ENCODE results near the gene FILIP1. TPM values are rescaled to one million over a fixed set of nuclear protein-coding genes. Genes with fewer than 3 reads are reported as not detected.
"Not testable (repeated sequence)": the region's sequence is repeated elsewhere in the genome, so short reads cannot be mapped to it uniquely, and the experiment has no call there.

FILIP1 gene
- total RNA-seq, 1 experiment from 2014 or later, result not detected

DNA sequence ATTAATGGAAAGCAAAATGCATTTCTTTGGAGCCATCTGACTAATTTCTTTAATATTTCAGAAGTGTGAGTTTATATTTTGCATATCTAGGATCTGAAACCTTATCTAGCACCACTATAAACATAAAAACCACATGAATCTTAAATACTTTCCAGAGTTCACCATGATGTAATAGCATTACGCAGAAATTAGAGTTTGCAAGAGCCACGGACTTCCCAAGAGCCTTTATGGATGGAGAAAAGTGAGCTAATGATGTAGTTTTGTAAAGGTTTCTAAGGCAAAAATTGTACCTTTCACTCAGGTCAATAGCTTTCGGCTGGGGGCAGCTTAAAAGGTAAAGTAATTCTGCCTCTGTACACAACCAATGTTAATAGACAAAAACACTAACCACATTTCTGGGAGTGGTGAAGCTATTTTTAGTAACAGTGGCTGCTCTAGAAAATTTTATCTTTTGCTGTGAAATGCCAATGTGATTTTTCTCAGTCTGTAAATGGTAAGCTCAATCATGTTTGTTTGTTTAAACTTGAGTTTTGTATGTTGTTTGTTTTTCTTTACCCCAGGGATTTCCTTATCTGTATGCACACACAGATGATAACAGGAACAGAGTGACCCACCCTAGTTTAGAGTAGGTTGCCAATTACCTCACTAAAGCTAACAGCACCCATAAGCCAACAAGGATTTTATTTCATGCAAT lies 80.5 kb downstream of the FILIP1 start:
- in situ Hi-C loops (cut with HindIII; ENCODE audit: low pct_unique_long_range_greater_than_20kb, low sequenced_read_pairs), result no loop called here
- DNase-seq (ENCODE audit: low read depth, low spot score), result no peak

DNA sequence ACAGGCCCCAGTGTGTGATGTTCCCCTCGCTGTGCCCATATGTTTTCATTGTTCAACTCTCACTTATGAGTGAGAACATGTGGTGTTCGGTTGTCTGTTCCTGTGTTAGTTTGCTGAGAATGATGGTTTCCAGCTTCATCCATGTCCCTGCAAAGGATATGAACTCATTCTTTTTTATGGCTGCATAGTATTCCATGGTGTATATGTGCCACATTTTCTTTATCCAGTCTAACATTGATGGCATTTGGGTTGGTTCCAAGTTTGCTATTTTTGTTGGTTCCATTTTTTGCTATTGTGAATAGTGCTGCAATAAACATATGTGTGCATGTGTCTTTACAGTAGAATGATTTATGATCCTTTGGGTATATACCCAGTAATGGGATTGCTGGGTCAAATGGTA lies 83.0 kb downstream of the FILIP1 start:
- in situ Hi-C loops (cut with HindIII; ENCODE audit: low pct_unique_long_range_greater_than_20kb, low sequenced_read_pairs); DNase-seq (ENCODE audit: low read depth, low spot score): not testable (repeated sequence)

DNA sequence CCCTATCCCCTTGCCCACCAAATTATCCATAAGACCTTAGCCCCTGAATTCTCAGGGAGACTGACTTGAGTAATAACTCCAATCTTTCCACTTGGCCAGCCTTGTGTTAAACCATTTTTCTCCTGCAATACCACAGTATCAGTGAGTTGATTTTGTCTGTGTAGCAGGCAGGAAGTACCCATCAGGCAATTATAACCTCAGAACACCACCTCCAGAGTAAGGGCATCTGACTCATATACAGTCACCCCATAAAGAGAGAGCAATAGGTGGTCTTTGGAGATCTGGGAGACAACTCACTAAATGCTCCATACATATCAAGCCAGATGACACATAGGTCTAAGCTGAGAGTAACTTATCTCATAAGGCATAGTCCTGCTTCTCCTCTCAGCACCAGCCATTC lies 83.7 kb downstream of the FILIP1 start:
- in situ Hi-C loops (cut with HindIII; ENCODE audit: low pct_unique_long_range_greater_than_20kb, low sequenced_read_pairs), result no loop called here
- DNase-seq (ENCODE audit: low read depth, low spot score), result no peak

DNA sequence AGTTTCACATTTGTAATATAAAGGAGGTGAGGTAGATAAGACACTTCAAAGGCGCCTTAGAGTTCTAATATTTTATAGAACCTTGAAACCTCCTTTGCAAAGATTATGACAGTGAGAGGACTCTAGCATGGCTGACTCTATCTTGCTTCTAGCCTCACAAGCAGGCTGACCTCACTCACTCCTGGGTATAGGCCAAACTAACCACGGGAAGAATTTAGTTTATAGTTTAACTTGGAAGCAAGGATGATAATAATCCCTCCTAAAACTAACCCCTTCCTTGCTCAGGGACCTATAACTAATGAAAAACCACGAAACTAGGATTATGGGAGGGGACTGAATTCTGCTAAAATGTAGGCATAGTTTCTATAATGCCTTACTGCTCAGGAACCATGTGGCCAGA lies 84.3 kb downstream of the FILIP1 start:
- no peak for DNase-seq (ENCODE audit: low read depth, low spot score)
- in situ Hi-C loops (cut with HindIII; ENCODE audit: low pct_unique_long_range_greater_than_20kb, low sequenced_read_pairs), result no loop called here

DNA sequence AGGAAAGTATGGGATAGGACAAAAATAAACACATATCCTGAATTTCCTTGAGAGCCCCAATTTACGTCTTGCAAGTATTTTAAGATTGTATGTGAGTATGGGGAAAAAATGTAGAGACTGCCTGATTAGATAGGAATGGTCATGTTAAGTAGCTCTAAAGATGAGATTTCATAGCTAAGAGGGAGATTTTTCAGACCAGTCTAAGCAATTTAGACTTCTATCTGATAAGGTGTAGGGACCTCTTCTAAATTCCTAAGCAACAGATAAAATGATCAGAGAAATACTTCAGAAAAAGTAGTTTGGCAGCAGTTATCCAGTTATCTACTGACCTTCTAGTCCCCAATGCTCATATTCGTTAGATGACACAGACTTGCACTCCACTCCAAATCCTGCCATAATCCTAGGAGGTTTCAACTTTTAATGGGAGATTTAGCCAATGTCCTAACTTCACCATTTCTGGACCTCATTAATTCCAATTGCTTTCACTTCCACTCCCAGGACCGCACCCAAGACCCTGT lies 90.0 kb downstream of the FILIP1 start:
- in situ Hi-C loops (cut with HindIII; ENCODE audit: low pct_unique_long_range_greater_than_20kb, low sequenced_read_pairs), result no loop called here
- no peak for DNase-seq (ENCODE audit: low read depth, low spot score)

DNA sequence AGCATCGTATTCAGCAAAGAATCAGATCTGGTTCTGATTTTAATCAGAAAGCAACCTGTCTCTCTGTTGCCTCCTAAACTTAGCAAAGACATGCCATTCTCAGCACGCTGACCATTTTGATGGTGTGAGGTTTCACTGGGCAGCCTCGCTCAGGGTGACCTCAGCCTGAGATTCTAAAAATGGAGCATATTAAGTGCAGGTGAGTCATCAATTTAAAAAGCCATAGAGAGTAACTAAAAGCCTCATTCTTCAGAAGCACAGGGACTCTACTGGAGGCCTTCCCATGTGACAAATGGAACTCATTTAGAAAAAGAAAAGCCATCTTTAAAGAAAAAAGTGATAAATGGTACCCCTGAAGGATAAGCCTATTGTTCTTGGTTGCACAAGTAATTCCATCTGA lies 91.3 kb downstream of the FILIP1 start:
- in situ Hi-C loops (cut with HindIII; ENCODE audit: low pct_unique_long_range_greater_than_20kb, low sequenced_read_pairs), result no loop called here
- DNase-seq (ENCODE audit: low read depth, low spot score), result peak; percentile 8

DNA sequence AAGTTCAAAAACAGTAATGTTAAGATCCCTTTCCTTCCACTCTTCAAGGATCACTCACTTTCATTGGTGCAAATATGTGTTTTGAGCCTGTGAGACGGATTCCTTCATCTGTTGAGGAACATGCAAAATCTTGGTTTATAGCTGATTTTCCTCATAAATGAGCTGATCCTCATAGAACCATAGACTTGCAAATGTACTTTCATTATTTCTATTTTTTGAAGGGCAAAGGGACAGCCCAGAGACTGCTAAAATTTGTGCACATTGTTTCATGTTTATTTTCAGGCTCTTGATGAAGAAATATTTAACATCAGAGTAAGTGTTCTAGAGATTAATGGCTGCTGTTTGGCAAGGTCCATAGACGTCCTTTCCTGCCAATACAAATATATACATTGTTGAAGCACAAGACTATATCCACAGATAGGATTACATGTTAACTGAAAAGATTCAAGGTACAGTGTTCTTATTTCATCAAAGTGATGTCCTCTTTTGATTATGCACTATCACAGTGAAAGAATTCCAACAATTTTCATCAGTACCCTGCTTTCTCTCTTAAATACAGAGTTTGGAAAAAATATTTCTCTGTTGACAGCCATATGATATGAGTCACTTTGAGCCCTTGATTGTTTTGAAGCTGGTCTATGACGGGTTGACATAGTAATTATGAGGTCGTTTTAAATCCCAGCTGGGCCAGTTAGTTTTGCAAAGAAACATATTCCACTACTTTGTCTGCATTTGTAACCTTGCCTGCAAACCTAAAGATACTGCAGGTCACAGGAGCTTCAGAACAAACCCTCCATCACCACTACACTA lies 95.7 kb downstream of the FILIP1 start:
- in situ Hi-C loops (cut with HindIII; ENCODE audit: low pct_unique_long_range_greater_than_20kb, low sequenced_read_pairs), result no loop called here
- DNase-seq (ENCODE audit: low read depth, low spot score), result no peak

DNA sequence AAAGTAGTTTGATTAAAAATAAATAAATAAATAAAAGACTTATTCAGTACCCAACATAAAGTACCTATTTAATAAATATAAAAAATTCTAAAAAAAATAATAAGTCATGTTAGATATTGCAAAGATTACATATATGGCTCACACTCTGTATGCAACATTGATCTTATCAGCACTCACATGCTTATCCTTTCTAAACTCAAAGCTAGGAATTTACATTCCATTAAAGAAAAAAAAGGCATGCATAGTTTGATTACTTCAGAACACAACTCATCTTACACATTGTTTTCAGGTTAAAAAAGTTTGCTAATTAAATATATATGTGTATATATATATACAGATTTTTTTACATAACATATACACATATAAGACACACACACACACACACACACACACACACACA lies 96.4 kb downstream of the FILIP1 start:
- in situ Hi-C loops (cut with HindIII; ENCODE audit: low pct_unique_long_range_greater_than_20kb, low sequenced_read_pairs), result no loop called here
- DNase-seq (ENCODE audit: low read depth, low spot score), result no peak

DNA sequence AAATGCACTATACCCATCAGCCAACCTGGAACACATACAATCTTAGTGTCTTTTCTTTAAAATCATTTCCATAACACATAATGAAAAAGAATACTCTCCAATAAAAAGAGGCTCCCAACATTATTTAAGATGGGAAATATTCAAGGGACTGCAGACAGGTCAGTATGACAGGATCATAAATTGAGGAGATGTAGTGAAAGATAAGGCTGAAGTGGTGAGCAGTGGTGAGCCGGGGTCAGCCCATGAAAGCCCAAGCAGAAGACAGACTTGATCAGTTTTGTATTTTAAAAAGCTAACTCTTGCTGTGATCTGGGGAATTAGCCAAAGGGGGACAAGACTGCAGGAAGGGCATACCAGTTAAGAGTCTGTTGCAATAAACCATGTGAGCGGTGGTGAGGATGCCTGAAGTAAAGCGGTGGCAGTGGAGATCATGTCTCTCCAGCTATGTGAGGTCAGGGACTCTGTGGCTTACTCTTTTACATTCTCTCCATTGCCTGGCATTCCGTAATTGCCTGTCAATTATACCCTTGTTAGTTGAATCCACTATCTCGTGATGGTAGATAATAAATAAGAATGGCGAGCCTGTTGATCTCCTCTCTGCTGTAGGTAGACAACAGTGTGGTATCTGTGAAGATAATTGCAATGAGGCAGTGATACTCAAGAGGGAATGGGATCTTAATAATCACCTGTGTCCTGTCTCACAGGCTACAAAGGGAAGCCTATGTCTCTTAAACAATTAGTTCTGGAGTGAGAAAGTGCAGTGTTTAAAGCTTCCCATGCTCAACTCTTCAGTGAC lies 97.4 kb downstream of the FILIP1 start:
- DNase-seq (ENCODE audit: low read depth, low spot score), result peak; percentile 38
- in situ Hi-C loops (cut with HindIII; ENCODE audit: low pct_unique_long_range_greater_than_20kb, low sequenced_read_pairs), result no loop called here

DNA sequence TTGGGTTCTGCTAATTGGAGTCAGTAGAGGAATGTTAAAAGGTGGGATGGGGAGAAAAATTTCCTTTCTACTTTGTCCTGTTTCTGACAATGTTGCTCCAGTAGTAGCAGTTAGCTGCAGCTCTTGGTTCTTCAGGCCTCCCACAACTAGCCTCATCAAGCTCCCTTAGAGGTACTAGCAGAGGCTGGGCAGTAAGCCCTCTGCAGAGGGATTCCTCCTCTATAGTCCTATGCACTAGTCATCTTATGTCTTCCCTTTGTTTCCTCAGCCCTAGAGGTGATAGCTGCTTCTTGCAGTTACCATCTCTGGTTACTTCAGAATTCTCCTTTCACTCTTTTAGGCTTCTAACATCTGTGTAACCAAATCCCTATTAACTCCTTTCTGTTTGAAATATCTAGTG lies 99.8 kb downstream of the FILIP1 start:
- no peak for DNase-seq (ENCODE audit: low read depth, low spot score)

DNA sequence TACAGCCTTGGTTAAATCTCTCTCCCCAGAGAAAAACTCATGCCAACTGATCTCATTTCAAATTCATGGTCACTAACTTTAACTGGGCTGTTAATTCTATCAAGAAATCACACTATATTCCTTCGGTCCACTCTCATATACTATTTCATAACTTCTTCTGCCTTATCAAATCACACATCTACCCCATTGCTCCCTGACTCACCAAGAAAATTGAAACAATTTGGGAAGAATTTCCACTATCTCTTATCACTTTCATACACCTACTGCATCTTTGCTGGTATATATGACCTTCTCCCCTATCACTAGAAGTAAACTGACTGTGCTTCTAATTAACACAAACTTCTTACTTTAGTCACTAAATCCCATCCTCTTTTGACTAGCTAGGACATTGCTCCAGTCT lies 102.3 kb downstream of the FILIP1 start:
- in situ Hi-C loops (cut with HindIII; ENCODE audit: low pct_unique_long_range_greater_than_20kb, low sequenced_read_pairs), result no loop called here
- no peak for DNase-seq (ENCODE audit: low read depth, low spot score)

More for the DNA sequence above, 99.8 kb downstream of the FILIP1 start:
- in situ Hi-C loops (cut with HindIII; ENCODE audit: low pct_unique_long_range_greater_than_20kb, low sequenced_read_pairs), result no loop called here

DNA sequence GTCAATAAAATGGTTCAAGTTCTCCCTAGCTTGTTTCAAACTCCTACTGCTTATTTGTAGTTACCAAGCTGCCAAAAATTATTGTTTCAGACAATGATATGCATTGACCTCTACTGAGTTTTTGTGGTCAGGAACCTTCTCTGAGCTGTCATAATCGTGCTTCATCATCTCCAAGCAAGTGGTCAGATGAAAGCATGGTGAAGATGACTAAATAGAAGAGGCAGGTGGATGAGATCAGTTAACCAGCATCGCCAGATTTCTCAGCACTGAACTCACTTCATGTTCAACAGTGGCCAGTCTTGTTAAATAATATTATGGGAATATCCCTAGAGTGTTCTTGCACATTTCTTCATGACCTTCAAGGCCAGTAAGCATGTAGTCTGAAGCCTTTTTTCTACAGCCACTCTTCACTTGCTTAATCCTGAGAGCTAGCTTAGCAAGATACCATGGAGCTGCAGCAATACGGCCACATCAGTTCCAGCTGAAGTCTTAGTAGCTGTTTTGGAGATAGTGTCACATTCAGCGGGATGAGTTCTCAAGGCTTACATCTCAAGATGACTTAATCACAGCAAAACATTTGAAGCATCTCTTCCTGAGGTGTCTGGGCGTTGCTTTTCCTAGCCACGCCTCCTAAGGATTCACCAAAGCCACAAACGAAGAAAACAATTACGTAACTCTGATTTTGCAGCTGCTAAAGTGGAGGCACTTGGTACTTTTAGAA lies 107.4 kb downstream of the FILIP1 start:
- in situ Hi-C loops (cut with HindIII; ENCODE audit: low pct_unique_long_range_greater_than_20kb, low sequenced_read_pairs), result no loop called here
- DNase-seq (ENCODE audit: low read depth, low spot score), result no peak

DNA sequence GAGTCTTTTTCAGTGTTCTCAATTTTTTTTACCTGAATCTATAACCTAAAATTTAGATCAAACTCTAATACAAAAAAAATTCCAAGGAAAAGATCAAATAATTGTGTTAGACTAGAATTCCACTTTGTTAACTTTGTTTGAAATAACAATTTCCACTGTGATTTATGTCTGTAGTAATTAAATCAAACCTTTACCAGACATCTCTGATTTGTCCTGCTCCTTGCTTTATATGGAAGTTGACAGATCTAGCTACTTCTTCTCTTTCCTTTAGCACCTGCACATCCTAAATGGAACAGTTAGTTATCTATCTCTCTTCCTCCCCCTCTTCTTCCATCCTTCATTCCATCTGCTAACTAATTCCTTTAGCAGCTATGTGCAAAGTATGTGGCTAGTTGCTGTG lies 109.5 kb downstream of the FILIP1 start:
- DNase-seq (ENCODE audit: low read depth, low spot score), result no peak
- in situ Hi-C loops (cut with HindIII; ENCODE audit: low pct_unique_long_range_greater_than_20kb, low sequenced_read_pairs), result no loop called here

DNA sequence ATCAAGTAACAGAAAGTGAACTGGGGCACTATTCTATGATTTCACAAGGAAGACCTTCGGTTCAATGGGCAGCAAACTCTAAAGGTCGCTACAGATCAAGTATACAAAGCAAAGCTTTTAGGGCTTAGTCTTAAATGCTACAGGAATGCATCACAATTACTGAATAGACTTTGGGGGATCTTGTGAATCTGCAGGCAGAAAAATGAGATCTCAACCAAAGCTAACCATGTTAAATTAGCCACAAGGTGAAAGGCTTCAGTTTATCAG lies 111.0 kb downstream of the FILIP1 start:
- DNase-seq (ENCODE audit: low read depth, low spot score), result peak; percentile 85
- in situ Hi-C loops (cut with HindIII; ENCODE audit: low pct_unique_long_range_greater_than_20kb, low sequenced_read_pairs), result no loop called here

DNA sequence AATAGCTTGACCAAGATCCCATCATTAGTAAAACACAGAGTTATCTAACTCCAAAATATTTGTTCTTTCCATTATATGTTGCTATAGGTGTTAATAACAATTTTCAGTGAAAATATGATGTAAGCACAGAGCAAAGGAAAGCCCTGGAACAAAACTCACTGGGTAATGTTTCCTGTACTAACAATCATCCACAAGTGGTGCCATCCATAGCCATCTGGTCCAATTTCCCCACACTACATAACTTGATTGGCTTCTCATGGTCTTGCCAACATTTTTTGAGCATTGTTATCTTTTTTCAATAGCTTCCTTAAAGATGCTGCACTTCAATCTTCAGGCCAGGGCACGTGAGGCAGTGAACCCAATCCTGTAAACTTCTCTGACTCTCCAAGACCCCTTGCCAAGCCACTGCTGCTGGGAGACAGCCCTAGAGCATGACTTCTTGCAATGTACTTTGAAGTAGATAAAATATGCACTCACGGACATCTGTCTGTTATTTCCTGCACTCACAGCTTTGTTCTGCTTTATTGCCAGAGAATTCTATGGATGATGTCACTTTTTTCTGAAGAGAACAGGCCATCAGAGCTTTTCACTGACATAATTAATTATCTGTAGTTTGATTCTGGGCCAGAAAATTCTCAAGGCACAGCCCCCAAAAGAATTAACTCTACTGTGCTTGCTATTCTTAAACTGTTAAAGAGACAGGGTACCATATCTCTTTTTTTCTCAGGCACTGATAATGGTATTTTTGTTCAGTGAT lies 111.5 kb downstream of the FILIP1 start:
- in situ Hi-C loops (cut with HindIII; ENCODE audit: low pct_unique_long_range_greater_than_20kb, low sequenced_read_pairs), result no loop called here
- no peak for DNase-seq (ENCODE audit: low read depth, low spot score)

DNA sequence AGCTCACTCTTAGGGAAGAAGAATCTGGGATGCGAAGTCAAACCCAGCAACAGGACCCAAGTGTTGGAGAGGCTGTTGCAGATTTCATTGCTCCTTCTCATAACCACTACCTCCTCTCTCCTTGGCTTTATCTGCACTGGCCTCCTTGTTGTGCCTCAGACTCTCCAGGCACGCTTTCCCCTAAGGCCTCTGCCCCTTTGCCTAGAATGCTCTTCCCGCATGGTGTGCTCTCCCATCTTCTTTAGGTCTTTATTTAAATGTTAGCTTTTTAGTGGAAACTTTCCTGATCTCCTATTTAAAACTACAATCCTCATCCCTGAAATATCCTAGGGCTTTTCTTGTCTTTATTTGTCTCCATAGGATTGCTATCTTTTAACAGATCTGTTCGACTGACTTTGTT lies 114.1 kb downstream of the FILIP1 start:
- in situ Hi-C loops (cut with HindIII; ENCODE audit: low pct_unique_long_range_greater_than_20kb, low sequenced_read_pairs), result no loop called here
- DNase-seq (ENCODE audit: low read depth, low spot score), result no peak

DNA sequence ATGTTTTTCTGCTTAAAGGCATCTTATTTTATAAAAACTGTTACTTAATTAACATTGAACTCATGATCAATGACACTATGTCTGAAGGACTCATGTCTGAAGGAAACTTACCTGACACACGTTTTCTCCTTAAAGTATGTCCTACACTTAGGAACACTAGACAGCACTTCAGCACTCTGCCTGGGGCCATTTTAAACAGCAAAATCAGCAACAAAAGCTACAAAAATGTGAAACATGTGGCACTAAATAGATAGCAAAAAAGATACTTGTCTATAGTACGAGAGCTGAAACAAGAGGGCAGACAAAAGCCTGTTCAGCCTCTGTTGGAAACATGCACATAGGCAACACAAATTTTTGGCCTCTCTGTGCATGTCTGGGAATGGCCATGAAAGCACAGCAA lies 115.5 kb downstream of the FILIP1 start:
- DNase-seq (ENCODE audit: low read depth, low spot score), result no peak
- in situ Hi-C loops (cut with HindIII; ENCODE audit: low pct_unique_long_range_greater_than_20kb, low sequenced_read_pairs), result no loop called here

Measured in SK-MEL-5 (cell line).